Activated CD4-positive, alpha-beta T cell treated with anti-CD3 and anti-CD28 coated beads, Interleukin-2, amount 50 U/mL, for 16 hours (primary cell): Measurements from ENCODE around the gene ZNF772.
A peak's percentile ranks its signal among the peaks of the same experiment; 100 is the strongest.
"Not testable (repeated sequence)": the region's sequence is repeated elsewhere in the genome, so short reads cannot be mapped to it uniquely, and the experiment has no call there.

Source experiments
- DNase-seq: peaks from one replicate; pipeline ENCODE4 v3.0.0-alpha.2; 2020

ZNF772 gene

DNA sequence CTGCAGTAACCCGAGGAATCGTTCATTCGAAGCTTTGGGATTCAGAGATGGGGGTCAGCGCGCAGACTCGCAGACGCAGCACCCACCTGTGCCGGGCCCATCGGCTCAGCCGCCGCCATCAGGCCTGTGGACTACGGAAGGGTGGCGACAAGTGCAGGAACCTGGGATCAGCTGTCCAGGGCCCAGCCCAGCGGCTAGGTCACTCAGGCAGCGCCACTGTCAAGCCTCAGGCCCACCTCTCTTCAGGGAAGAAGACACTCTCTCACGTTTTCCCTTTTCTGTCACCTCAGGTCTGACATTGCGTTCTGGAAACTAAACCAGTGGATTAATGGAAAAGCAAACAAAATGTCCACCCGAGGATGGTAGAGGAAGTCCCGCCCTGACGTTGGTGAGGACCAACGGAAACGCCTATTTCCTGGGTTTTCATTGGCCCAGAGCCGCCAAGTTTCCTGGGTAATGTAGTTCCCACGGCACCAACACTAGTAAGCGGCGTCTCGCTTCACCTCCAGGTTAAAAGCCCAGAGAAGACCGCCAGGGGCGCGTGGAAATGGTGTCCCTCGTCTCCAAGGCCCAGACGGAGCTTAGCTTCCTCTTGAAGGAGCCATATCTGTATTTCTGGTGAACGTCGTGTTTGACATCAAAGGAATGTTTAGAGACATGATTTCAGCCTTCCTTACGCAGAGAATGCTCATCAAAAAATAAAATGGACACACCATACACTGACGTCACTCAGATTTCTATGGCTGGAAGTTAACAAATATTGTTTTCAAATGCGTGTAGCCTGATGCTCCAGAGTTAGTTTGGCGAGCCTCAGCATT lies at the start of gene ZNF772:
Gene ZNF772, minus strand, starts transcription at position 376 of the 818 bp plus-strand sequence. Its CDS starts 257 bp downstream, at position 119.
- peak; percentile 93 for DNase-seq

- not testable (repeated sequence) for DNase-seq
These were observed 40.7 kb upstream of the ZNF772 start for GRCh38 chr19:57518021-57518420.

- no peak for DNase-seq
These were observed 37.9 kb upstream of the ZNF772 start for GRCh38 chr19:57515255-57515654.

- DNase-seq, result no peak
These were observed 35.5 kb upstream of the ZNF772 start for GRCh38 chr19:57512845-57513244.

GRCh38 chr19:57511484-57511883 lies 34.1 kb upstream of the ZNF772 start:
- no peak for DNase-seq

- no peak for DNase-seq
These were observed 28.8 kb upstream of the ZNF772 start for GRCh38 chr19:57506163-57506562.

DNA sequence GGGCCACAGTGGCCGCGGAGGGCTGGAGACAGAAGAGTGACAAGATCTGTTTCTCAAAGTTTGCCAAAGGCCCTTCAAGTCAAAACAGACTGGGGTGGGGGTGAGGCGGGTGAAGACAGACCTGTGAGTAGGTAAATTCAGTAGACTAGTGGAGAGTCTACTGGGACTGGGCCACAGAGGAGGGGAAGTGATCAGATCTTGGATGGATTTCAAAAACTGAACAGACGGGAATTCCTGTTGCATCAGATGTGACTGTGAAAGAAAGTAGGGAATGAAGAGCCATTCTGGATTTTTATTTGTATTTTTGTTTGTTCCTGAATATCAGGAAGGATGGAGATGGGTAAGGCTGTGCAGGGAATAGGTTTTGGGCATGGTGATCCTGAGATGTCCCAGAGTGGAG lies 23.0 kb upstream of the ZNF772 start:
- DNase-seq, result not testable (repeated sequence)

DNA sequence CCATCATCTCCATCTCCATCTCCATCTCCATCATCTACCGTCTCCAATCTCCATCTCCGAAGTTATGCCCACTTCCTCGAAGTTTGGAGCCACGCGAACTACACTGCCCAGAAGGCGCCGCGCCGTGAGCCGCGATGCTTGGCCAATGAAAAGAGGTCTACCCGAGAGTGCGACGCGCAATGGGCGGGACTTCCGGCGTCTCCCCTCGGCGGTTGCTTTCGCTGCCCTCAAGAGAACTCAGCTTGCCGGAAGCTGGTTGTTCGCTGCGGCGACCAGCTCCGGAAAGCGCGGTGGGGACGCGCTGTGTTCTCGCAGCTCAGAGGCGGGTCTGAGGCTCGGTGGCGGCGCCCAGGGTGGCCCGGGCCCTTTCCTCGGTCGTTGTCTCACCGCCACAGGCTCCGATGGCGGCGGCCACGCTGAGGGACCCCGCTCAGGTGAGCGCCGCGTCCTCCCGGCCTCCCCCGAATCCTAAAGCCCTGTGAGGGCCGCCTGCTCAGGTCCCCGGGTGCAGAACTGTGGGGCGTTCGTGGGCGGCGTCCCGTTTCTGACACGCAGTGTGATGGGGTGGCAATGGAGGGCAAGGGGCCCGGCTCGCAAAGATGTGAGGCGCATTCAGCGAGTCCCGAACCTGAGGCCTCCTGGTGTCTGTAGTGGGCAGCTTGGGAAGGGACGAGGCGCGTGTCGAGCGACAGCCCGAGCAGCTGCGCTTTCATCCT lies 22.5 kb upstream of the ZNF772 start, which contains the start of gene ZNF773:
Gene ZNF773, plus strand, starts transcription at position 259 of the 716 bp plus-strand sequence. Its CDS starts 143 bp downstream, at position 402.
- DNase-seq, result peak; percentile 96

GRCh38 chr19:57499332-57499679 lies 21.9 kb upstream of the ZNF772 start:
- DNase-seq, result not testable (repeated sequence)

GRCh38 chr19:57488299-57488644 lies 10.9 kb upstream of the ZNF772 start:
- not testable (repeated sequence) for DNase-seq

GRCh38 chr19:57487477-57488298 lies 10.3 kb upstream of the ZNF772 start, which contains the start of gene ZNF419:
Gene ZNF419 (plus strand): TSS chr19:57487750. CDS start chr19:57487951, 201 bp downstream.
- DNase-seq, result peak; percentile 92

DNA sequence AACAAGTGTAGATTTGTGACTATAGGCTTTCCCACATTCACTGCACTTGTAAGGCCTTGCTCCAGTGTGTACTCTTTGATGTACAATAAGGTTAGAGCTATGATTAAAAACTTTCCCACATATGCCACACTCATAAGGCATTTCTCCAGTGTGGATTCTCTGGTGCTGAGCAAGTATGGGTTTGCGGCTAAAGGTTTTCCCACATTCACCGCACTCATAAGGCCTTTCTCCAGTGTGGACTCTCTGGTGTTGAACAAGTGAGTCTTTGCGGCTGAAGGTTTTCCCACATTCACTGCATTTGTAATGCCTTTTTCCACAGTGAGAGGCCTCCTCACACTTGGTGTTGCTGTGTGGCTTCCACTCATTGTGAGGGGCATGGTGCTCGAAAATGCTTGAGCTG lies 3.7 kb downstream of the ZNF772 start:
- DNase-seq, result no peak

GRCh38 chr19:57466489-57466888 lies 10.9 kb downstream of the ZNF772 start:
- no peak for DNase-seq

GRCh38 chr19:57465680-57466381 lies 11.5 kb downstream of the ZNF772 start:
- peak; percentile 19 for DNase-seq

GRCh38 chr19:57452307-57452706 lies 25.1 kb downstream of the ZNF772 start:
- no peak for DNase-seq

- DNase-seq, result no peak
These were observed 34.2 kb downstream of the ZNF772 start for GRCh38 chr19:57443121-57443696.

DNA sequence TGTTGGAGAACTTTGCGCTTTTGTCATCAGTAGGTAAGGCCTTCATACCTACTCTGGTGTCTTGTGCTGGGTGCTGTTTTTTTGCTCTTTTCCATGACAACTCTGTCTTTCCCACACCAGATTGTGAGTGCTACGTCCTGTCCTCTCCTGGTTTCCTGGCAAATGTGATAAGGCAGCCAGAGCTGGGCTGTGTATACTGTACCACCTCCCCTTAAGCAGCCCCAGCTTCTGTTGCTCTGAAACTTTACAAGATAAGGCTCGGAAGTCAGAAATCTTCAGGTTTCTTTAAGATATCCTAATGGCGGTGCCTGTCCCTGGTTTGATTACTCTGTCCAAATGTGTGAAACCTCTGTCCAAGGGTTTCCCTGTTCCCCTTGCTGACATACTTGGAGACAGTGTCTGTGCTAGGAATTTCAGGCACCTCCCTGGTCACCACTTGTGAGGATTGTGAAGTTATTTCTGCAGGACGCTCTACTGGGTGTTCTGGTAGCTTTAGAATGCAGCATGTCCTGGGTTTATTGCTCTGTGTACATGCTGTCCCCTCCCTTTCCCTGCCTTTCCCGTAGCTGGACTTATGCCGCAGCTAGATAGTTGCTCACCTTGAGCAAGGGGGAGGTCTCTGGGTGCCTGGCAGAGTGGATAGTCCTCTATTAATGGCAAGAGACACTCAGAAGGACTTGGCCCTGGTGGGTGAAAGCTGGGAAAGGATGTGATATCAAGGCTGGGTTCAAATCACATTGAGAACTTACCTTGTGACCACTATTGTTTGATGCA lies 35.2 kb downstream of the ZNF772 start:
- no peak for DNase-seq

DNA sequence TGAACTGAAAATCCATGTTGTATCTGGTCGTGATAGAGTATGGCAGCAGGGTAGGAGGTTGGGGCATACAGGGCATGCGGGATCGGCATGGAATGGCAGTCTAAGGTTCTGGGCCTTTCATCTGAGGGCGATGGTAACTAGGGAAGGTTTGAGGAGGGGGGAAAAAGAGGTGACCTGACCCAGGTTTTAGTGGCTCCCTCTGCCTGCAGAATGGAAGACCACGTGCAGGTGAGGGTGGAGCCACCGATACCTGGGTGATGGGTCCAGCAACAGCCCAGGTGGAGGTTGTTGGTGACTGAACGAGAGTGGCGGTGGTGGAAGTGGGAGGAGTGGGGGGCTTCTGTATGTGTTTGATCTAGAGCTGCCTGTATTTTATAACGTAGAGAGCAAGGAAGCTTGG lies 38.4 kb downstream of the ZNF772 start:
- no peak for DNase-seq

- no peak for DNase-seq
These were observed 39.4 kb downstream of the ZNF772 start for GRCh38 chr19:57437931-57438330.

DNA sequence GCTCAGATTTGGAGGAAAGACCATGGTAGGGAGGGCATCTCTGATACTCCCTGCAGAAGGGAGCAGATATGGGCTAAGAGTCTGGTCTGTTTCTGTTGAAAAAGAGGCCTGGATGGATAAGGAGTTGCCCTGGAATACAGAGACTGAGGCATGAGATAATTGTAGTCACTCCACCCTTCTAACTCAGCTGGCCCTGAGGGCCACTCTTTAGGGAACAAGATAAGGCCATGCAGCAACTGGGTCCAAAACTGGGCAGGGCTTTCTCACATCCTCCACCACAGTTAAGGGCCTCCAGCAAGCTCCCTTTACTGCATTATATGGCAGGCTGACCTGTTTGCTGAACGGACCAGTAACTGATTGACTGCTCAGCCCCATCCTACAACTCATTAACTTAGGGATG lies 40.9 kb downstream of the ZNF772 start:
- no peak for DNase-seq
